ENCODE measurements around the gene BLMH. TPM values are rescaled to one million over a fixed set of nuclear protein-coding genes. Genes with fewer than 3 reads are reported as not detected.
A peak's percentile ranks its signal among the peaks of the same experiment; 100 is the strongest.

BLMH gene
- total and polyA plus RNA-seq, 2 experiments from 2014 or later, result 39.7 to 47.3 TPM

DNA sequence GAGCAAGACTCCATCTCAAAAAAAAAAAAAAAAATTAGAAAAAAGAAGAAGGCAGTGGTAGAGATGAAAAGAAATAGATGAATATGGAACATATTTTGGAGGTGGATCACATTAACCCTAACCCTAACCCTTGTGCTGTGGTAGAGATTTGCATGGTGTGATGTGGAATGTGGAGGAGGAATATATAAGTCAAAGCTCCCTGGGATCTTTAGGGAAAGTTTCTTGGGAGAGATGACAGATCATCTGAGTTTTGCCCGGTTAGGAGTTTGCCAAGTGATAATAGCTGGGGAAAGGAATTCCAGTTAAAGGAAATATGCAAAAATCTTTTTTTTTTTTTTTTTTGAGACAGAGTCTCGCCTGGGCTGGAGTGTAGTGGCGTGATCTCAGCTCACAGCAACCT lies 13.0 kb upstream of the BLMH start:
- Histone ChIP-seq H3K27me3 (no peaks in the 10 kb centered on the region), H3K36me3 (no peaks in the 10 kb centered on the region), H3K27ac (no peak overlapping the region), H3K4me1 (ENCODE audit: low read depth) (no peaks in the 10 kb centered on the region), H3K4me3 (no peak overlapping the region), H3K9me3 (ENCODE audit: low read depth) (no peaks in the 10 kb centered on the region)
- TF ChIP-seq, protein P1, sequence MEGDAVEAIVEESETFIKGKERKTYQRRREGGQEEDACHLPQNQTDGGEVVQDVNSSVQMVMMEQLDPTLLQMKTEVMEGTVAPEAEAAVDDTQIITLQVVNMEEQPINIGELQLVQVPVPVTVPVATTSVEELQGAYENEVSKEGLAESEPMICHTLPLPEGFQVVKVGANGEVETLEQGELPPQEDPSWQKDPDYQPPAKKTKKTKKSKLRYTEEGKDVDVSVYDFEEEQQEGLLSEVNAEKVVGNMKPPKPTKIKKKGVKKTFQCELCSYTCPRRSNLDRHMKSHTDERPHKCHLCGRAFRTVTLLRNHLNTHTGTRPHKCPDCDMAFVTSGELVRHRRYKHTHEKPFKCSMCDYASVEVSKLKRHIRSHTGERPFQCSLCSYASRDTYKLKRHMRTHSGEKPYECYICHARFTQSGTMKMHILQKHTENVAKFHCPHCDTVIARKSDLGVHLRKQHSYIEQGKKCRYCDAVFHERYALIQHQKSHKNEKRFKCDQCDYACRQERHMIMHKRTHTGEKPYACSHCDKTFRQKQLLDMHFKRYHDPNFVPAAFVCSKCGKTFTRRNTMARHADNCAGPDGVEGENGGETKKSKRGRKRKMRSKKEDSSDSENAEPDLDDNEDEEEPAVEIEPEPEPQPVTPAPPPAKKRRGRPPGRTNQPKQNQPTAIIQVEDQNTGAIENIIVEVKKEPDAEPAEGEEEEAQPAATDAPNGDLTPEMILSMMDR (IDR thresholded peaks at IDR 0.05; ENCODE audit: low read depth, low read length), result no peak
- DNase-seq (ENCODE audit: low read depth in 1 of 2, low spot score in 1 of 2), result peak in 1 of 2 donors; percentile 66

DNA sequence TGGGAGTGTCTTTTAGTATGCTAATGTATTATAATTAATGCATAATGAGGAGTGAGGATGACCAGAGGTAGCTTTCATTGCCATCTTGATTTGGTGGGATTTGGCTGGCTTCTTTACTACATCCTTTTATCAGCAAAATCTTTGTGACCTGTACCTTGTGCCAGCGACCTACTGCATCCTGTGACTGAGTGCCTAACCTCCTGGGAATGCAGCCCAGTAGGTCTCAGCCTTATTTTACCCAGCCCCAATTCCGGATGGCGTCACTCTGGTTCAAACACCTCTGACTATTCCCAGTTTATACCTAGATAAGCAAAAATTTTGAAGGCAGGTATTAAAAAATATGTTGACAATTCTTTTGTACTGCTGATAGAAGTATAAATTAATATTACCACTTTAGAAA lies 10.5 kb upstream of the BLMH start:
- TF ChIP-seq, protein P1 (IDR thresholded peaks at IDR 0.05; ENCODE audit: low read depth, low read length), result no peak
- H3K4me1 ChIP-seq (ENCODE audit: low read depth), result no peaks in the 10 kb centered on the region
- no peak overlapping the region for H3K4me3 ChIP-seq
- no peaks in the 10 kb centered on the region for H3K9me3 ChIP-seq (ENCODE audit: low read depth)
- DNase-seq (ENCODE audit: low read depth in 1 of 2, low spot score in 1 of 2), result no peak
- H3K27me3 ChIP-seq, result no peaks in the 10 kb centered on the region
- H3K27ac ChIP-seq, result no peak overlapping the region
- no peaks in the 10 kb centered on the region for H3K36me3 ChIP-seq

DNA sequence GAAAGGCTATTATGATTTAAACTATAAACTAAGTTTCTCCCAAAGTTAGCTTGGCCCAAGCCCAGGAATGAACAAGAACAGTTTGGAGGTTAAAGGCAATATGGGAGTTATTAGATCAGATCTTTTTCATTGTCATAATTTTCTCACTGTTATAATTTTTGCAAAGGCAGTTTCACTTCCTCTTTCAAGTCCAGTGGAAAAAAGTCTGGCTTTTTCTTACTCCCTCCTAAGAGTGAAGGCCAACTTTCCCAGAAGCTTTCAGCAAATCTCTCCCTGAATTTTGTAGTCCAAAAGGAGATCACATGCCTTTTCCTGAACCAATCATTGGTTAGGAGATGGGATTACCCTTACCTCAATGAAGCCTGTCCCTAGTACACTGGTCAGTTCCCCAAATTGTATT lies 9.1 kb upstream of the BLMH start:
- no peak overlapping the region for H3K4me3 ChIP-seq
- no peaks in the 10 kb centered on the region for H3K4me1 ChIP-seq (ENCODE audit: low read depth)
- DNase-seq (ENCODE audit: low read depth in 1 of 2, low spot score in 1 of 2), result no peak
- H3K27me3 ChIP-seq, result no peaks in the 10 kb centered on the region
- H3K36me3 ChIP-seq, result no peaks in the 10 kb centered on the region
- H3K9me3 ChIP-seq (ENCODE audit: low read depth), result no peaks in the 10 kb centered on the region
- H3K27ac ChIP-seq, result no peak overlapping the region
- TF ChIP-seq, protein P1 (IDR thresholded peaks at IDR 0.05; ENCODE audit: low read depth, low read length), result no peak

DNA sequence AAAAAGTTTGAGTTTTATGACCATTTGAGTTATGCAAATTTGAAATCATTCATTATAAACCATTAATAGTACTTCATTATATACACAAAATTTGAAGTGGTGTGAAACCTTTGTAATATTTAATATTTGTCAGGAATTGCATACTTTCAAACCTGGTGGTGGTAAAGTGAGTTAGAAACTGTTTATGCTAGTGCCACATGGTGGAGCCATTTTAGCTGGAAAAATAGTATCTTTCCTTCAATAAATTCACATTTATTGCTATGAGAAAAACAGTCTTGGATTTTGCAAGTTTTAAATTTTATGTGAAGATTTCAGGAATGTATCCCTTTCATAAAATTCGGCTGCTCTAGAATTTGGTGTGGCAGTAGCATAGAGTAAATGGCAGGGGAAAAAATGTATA lies 7.3 kb upstream of the BLMH start:
- peak in 1 of 2 donors; percentile 41 for DNase-seq (ENCODE audit: low read depth in 1 of 2, low spot score in 1 of 2)
- Histone ChIP-seq H3K27me3 (no peaks in the 10 kb centered on the region), H3K27ac (no peak overlapping the region), H3K9me3 (ENCODE audit: low read depth) (no peaks in the 10 kb centered on the region), H3K4me3 (no peak overlapping the region), H3K36me3 (no peaks in the 10 kb centered on the region), H3K4me1 (ENCODE audit: low read depth) (no peaks in the 10 kb centered on the region)
- TF ChIP-seq, protein P1 (IDR thresholded peaks at IDR 0.05; ENCODE audit: low read depth, low read length), result peak; percentile 45

DNA sequence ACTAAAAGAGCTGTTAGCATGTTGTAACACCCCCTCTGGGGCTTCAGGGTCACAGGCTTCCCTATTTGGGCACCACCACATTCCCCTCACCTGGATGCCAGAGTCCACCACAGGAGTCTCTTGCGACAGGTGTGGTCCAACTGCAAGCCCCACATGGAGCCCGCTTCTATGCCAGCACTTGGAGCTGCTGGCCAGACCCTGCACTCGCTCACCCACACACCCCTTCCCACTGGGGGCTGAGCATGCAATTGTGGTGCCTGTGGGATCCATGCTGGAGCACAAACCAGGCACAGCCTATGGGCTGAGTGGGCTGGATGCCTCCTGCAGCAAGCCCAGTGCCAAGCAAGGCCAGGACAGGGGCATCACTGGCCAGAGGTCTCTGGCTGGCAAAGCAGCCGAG lies 6.0 kb upstream of the BLMH start:
- DNase-seq (ENCODE audit: low read depth in 1 of 2, low spot score in 1 of 2), result no peak
- H3K4me3 ChIP-seq, result no peak overlapping the region
- H3K9me3 ChIP-seq (ENCODE audit: low read depth), result no peaks in the 10 kb centered on the region
- H3K27ac ChIP-seq, result no peak overlapping the region
- no peaks in the 10 kb centered on the region for H3K36me3 ChIP-seq
- no peaks in the 10 kb centered on the region for H3K4me1 ChIP-seq (ENCODE audit: low read depth)
- no peaks in the 10 kb centered on the region for H3K27me3 ChIP-seq
- TF ChIP-seq, protein P1 (IDR thresholded peaks at IDR 0.05; ENCODE audit: low read depth, low read length), result no peak
